ENCODE results near the gene BBC3. TPM values are rescaled to one million over a fixed set of nuclear protein-coding genes. Genes with fewer than 3 reads are reported as not detected.
"Not testable (repeated sequence)": the region's sequence is repeated elsewhere in the genome, so short reads cannot be mapped to it uniquely, and the experiment has no call there.

Gene BBC3
- total RNA-seq, 1 donor from 2014 or later = 2.8 TPM

DNA sequence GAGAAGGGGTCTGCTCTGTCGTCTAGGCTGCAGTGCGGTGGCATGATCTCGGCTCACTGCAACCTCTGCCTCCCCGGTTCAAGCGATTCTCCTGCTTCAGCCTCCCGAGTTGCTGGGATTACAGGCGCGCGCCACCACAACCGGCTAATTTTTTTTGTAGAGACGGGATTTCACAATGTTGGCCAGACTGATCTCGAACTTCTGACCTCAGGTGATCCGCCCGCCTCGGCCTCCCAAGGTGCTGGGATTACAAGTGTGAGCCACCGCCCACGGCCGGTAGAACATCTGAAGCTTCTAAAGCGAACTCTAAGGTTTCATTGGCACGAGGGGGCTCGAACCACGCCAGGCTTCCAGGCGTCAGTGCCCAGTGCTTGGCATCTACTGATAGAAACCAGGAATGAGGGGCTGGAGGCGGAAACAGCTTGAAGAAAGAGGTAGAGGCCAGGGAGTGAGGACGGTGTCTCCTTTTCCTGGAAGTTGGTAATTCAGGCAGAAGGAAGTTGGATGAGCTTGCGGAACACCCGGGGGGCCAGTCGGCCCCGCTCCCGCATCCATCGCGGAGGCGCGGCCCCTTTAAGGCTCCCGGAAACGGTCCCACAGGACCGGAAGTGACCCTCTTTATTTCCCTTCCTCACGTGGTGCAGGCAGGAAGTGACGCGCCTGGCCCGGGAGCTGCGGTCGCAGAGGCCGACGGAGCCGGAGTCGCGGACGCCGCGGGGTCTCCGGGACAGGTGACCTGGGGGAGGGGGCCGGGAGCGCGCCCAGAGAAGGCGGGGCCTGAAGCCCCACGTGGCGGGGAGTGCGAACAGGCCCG, 25.1 kb upstream of the BBC3 start, which contains the start of gene CCDC9:
CCDC9 (plus strand) TSS at position 647 of the 814 bp plus-strand sequence. CDS start 1,876 bp downstream, outside the sequence.
- DNase-seq (ENCODE audit: low spot score) = peak; percentile 99
- TF ChIP-seq EZH2 (IDR thresholded peaks at IDR 0.05) (no peak), EZH2phosphoT487 (IDR thresholded peaks at IDR 0.05) (no peak), CTCF (IDR thresholded peaks at IDR 0.05) (no peak)
- no peaks in the 10 kb centered on the region for H3K9me3 Mint-ChIP-seq
- H3K36me3 Mint-ChIP-seq = peaks cover 25% of the 10 kb centered on the region
- Histone ChIP-seq H3K9ac (peak within 1 kb of the TSS; percentile 68), H3F3A (ENCODE audit: low read depth) (peaks cover 21% of the 10 kb centered on the region), H3K79me2 (ENCODE audit: low read depth) (peaks cover 19% of the 10 kb centered on the region), H3K4me1 (peaks cover 9% of the 10 kb centered on the region), H3K27ac (peak within 1 kb of the TSS; percentile 64), H4K20me1 (ENCODE audit: low read depth) (peaks cover 25% of the 10 kb centered on the region), H3K27me3 (no peaks in the 10 kb centered on the region), H3K36me3 (no peaks in the 10 kb centered on the region), H3K4me3 (peak within 1 kb of the TSS; percentile 78), H3K4me2 (peak within 1 kb of the TSS; percentile 90), H2AFZ (replicated peaks) (peak within 1 kb of the TSS; percentile 66), H3K9me3 (ENCODE audit: low read depth) (no peaks in the 10 kb centered on the region)
- peaks cover 7% of the 10 kb centered on the region for H3K27me3 Mint-ChIP-seq (ENCODE audit: insufficient read depth, low read depth)
- peak within 1 kb of the TSS; percentile 91 for H3K4me3 Mint-ChIP-seq
- peaks cover 26% of the 10 kb centered on the region for H3K4me1 Mint-ChIP-seq
- H3K27ac Mint-ChIP-seq = peak within 1 kb of the TSS; percentile 97

DNA sequence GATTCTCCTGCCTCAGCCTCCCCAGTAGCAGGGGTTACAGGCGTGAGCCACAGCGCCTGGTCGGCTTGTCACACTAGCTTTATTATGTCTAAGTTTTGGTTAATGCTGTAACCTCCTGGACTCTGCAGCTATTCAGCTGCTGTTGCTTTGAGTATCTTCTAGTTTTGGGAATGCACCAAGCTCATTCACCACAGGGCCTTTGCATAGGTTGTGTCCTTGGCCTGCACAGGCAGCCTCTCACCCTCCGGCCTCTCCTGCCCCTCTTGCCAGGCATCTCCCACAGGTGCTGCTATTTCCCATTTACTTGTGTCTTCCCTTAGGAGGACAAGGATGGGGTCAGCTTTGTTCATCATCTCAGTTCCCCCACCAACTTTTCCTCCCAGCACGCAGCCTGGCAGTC, 23.0 kb upstream of the BBC3 start:
- Mint-ChIP-seq H3K4me1 (peaks cover 23% of the 10 kb centered on the region), H3K9me3 (no peaks in the 10 kb centered on the region), H3K27me3 (ENCODE audit: insufficient read depth, low read depth) (peaks cover 3% of the 10 kb centered on the region), H3K27ac (no peak overlapping the region), H3K4me3 (no peak overlapping the region), H3K36me3 (peaks cover 9% of the 10 kb centered on the region)
- Histone ChIP-seq H3K4me3 (no peak overlapping the region), H3K27me3 (no peaks in the 10 kb centered on the region), H3K79me2 (ENCODE audit: low read depth) (peaks cover 14% of the 10 kb centered on the region), H3K36me3 (no peaks in the 10 kb centered on the region), H2AFZ (replicated peaks) (no peak overlapping the region), H3K9ac (no peak overlapping the region), H4K20me1 (ENCODE audit: low read depth) (peaks cover 16% of the 10 kb centered on the region), H3K27ac (no peak overlapping the region), H3K4me1 (peaks cover 9% of the 10 kb centered on the region), H3K4me2 (no peak overlapping the region), H3F3A (ENCODE audit: low read depth) (peaks cover 25% of the 10 kb centered on the region), H3K9me3 (ENCODE audit: low read depth) (no peaks in the 10 kb centered on the region)
- TF ChIP-seq CTCF (IDR thresholded peaks at IDR 0.05) (no peak), EZH2 (IDR thresholded peaks at IDR 0.05) (no peak), EZH2phosphoT487 (IDR thresholded peaks at IDR 0.05) (no peak)
- no peak for DNase-seq (ENCODE audit: low spot score)

- Histone ChIP-seq H3K9ac (no peak overlapping the region), H3K4me1 (peaks cover 8% of the 10 kb centered on the region), H3F3A (ENCODE audit: low read depth) (peaks cover 22% of the 10 kb centered on the region), H3K4me2 (no peak overlapping the region), H3K27ac (no peak overlapping the region), H2AFZ (replicated peaks) (no peak overlapping the region), H3K4me3 (no peak overlapping the region), H3K36me3 (no peaks in the 10 kb centered on the region), H3K9me3 (ENCODE audit: low read depth) (no peaks in the 10 kb centered on the region), H4K20me1 (ENCODE audit: low read depth) (peaks cover 11% of the 10 kb centered on the region), H3K27me3 (no peaks in the 10 kb centered on the region), H3K79me2 (ENCODE audit: low read depth) (peaks cover 9% of the 10 kb centered on the region)
- no peak for DNase-seq (ENCODE audit: low spot score)
- TF ChIP-seq CTCF (IDR thresholded peaks at IDR 0.05) (no peak), EZH2phosphoT487 (IDR thresholded peaks at IDR 0.05) (no peak), EZH2 (IDR thresholded peaks at IDR 0.05) (no peak)
- Mint-ChIP-seq H3K4me3 (no peak overlapping the region), H3K27ac (no peak overlapping the region), H3K9me3 (no peaks in the 10 kb centered on the region), H3K4me1 (peaks cover 20% of the 10 kb centered on the region), H3K36me3 (peaks cover 5% of the 10 kb centered on the region), H3K27me3 (ENCODE audit: insufficient read depth, low read depth) (peaks cover 3% of the 10 kb centered on the region)
Observed at GRCh38 chr19:47253467-47253881, 22.5 kb upstream of the BBC3 start.

DNA sequence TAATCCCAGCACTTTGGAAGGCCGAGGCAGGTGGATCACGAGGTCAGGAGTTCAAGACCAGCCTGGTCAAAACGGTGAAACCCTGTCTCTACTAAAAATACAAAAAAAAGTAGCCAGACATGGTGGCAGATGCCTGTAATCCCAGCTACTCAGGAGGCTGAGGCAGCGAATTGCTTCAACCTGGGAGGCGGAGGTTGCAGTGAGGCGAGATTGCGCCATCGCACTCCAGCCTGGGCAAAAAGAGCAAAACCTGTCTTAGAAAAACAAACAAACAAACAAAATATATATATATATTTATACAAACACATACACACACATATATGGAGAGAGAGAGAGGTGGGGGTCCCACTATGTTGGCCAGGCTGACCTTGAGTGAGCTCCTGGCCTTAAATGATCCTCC, 22.0 kb upstream of the BBC3 start:
- H3K36me3 Mint-ChIP-seq; DNase-seq (ENCODE audit: low spot score); H3K9me3 Mint-ChIP-seq; H3K4me3 ChIP-seq; H3K27me3 Mint-ChIP-seq (ENCODE audit: insufficient read depth, low read depth); H3K4me3 Mint-ChIP-seq; H3K27ac ChIP-seq; H2AFZ ChIP-seq (replicated peaks); H3K36me3 ChIP-seq; H3K4me1 ChIP-seq; H3K79me2 ChIP-seq (ENCODE audit: low read depth); H4K20me1 ChIP-seq (ENCODE audit: low read depth); H3K27ac Mint-ChIP-seq; H3K4me2 ChIP-seq; H3K27me3 ChIP-seq; H3K9me3 ChIP-seq (ENCODE audit: low read depth); H3K9ac ChIP-seq: not testable (repeated sequence)
- H3K4me1 Mint-ChIP-seq = peaks cover 16% of the 10 kb centered on the region
- peaks cover 19% of the 10 kb centered on the region for H3F3A ChIP-seq (ENCODE audit: low read depth)

All from neural progenitor cell (in vitro differentiated cells).